B cell (primary cell): ENCODE results near the gene EPN2. TPM values are rescaled to one million over a fixed set of nuclear protein-coding genes. Genes with fewer than 3 reads are reported as not detected.

Source experiments
- ATAC-seq: fragments of 200-7000 bp; cut with Tn5 transposase; one replicate; pipeline ENCODE4 v1.10.0; 2021; ENCODE audit warnings: low read depth, mild to moderate bottlenecking, moderate number of reproducible peaks, moderate library complexity
- CTCF ChIA-PET: fragments of 350-600 bp; sonication (Branson Sonifier 250); formaldehyde crosslinking; loops from one replicate; lab custom pipeline; 2021; ENCODE audit warnings: antibody characterized with exemption, inconsistent platforms; lab: Charles Lee
- POLR2A ChIA-PET: fragments of 350-600 bp; sonication (Branson Sonifier 250); formaldehyde crosslinking; loops from one replicate; lab custom pipeline; 2021; ENCODE audit warnings: antibody characterized with exemption; lab: Charles Lee
- DNase-seq: peaks from one replicate; pipeline ENCODE4 v3.0.0; 2013
- H2AFZ ChIP-seq: 2 replicates; pipeline ENCODE4 v1.6.1; 2012; ENCODE audit warnings: mild to moderate bottlenecking, low read depth, low read length; ENCODE audit not compliant: insufficient read depth, poor library complexity, severe bottlenecking
- H3K27ac ChIP-seq, 2 donors: 1 replicate in 1 of 2; 2 replicates in 1 of 2; pipeline ENCODE4 v1.5.1; 2012 to 2013; ENCODE audit warnings: low read length in 2 of 2, mild to moderate bottlenecking in 2 of 2, moderate library complexity in 1 of 2
- H3K27me3 ChIP-seq, 4 experiments: fragments of 200-600 bp in 1 of 4; sonication (generic) in 1 of 4; replicated peaks in 1 of 4; 1 replicate in 2 of 4; 2 replicates in 2 of 4; pipeline versions ENCODE4 v1.6.1 to v1.7.0; 2013 to 2016; ENCODE audit warnings: low read length in 3 of 4, mild to moderate bottlenecking in 2 of 4, mixed read lengths in 1 of 4, moderate library complexity in 1 of 4; ENCODE audit not compliant: insufficient read depth in 4 of 4, control insufficient read depth in 3 of 4; ENCODE audit errors: control extremely low read depth in 1 of 4
- H3K36me3 ChIP-seq, 2 experiments: replicated peaks in 1 of 2; 1 replicate in 1 of 2; 2 replicates in 1 of 2; pipeline versions ENCODE4 v1.6.1 to v1.7.1; 2013; ENCODE audit warnings: low read length in 1 of 2; ENCODE audit not compliant: insufficient read depth in 2 of 2, control insufficient read depth in 1 of 2; ENCODE audit errors: control extremely low read depth in 1 of 2, extremely low read depth in 1 of 2
- H3K4me1 ChIP-seq, 2 donors: fragments of 200-600 bp in 1 of 2; sonication (generic) in 1 of 2; 1 replicate in 1 of 2; 2 replicates in 1 of 2; pipeline versions ENCODE4 v1.5.1 to v1.6.1; 2013 to 2017; ENCODE audit warnings: low read length in 2 of 2; ENCODE audit not compliant: control insufficient read depth in 2 of 2, insufficient read depth in 2 of 2
- H3K4me2 ChIP-seq: replicated peaks from 2 replicates; pipeline ENCODE3; 2012; ENCODE audit warnings: mild to moderate bottlenecking, low read depth, low read length; ENCODE audit not compliant: poor library complexity, severe bottlenecking
- H3K4me3 ChIP-seq, 5 experiments: fragments of 200-600 bp in 1 of 5; sonication (generic) in 1 of 5; 1 replicate in 3 of 5; 2 replicates in 2 of 5; pipeline versions ENCODE4 v1.5.1 to v1.7.0; 2011 to 2016; ENCODE audit warnings: low read length in 4 of 5, mild to moderate bottlenecking in 4 of 5, low read depth in 2 of 5, control low read depth in 1 of 5, moderate library complexity in 1 of 5; ENCODE audit not compliant: insufficient read depth in 1 of 5; ENCODE audit errors: control extremely low read depth in 1 of 5, extremely low read depth in 1 of 5
- H3K79me2 ChIP-seq: fragments of 200-600 bp; sonication (generic); one replicate; pipeline ENCODE4 v1.6.0; 2016; ENCODE audit warnings: low read length; ENCODE audit not compliant: control insufficient read depth, insufficient read depth
- H3K9ac ChIP-seq: fragments of 200-600 bp; sonication (generic); 2 replicates; pipeline ENCODE4 v1.6.1; 2017; ENCODE audit warnings: mild to moderate bottlenecking, low read length, moderate library complexity
- H3K9me3 ChIP-seq, 3 donors: one replicate each; pipeline versions ENCODE4 v1.6.1 to v1.7.1; 2013; ENCODE audit warnings: low read length in 2 of 3; ENCODE audit not compliant: control insufficient read depth in 2 of 3, insufficient read depth in 1 of 3; ENCODE audit errors: control extremely low read depth in 1 of 3
- H4K20me1 ChIP-seq: 2 replicates; pipeline ENCODE4 v1.6.0; 2012; ENCODE audit warnings: mild to moderate bottlenecking, low read length; ENCODE audit not compliant: insufficient read depth, control insufficient read depth, poor library complexity, severe bottlenecking
- H3K27ac Mint-ChIP-seq: one replicate; pipeline ENCODE4 v1.8.0; 2021; ENCODE audit warnings: mixed read lengths
- H3K27me3 Mint-ChIP-seq: one replicate; pipeline ENCODE4 v1.8.0; 2021; ENCODE audit warnings: mixed read lengths
- H3K4me1 Mint-ChIP-seq: one replicate; pipeline ENCODE4 v1.8.0; 2021; ENCODE audit warnings: mixed read lengths
- H3K4me3 Mint-ChIP-seq: one replicate; pipeline ENCODE4 v1.8.0; 2021; ENCODE audit warnings: mixed read lengths
- H3K9me3 Mint-ChIP-seq: one replicate; pipeline ENCODE4 v1.8.0; 2022; ENCODE audit warnings: mixed read lengths; ENCODE audit not compliant: insufficient read depth
- CTCF ChIP-seq: fragments of 200-600 bp; IDR thresholded peaks from one replicate; pipeline ENCODE4 v1.8.0; 2022; ENCODE audit warnings: antibody characterized with exemption, mild to moderate bottlenecking
- EZH2 ChIP-seq: IDR thresholded peaks from 2 replicates; pipeline ENCODE4 v1.6.1; 2012; ENCODE audit warnings: borderline replicate concordance, low read depth, mild to moderate bottlenecking, moderate library complexity, low read length; ENCODE audit not compliant: insufficient read depth, poor library complexity, severe bottlenecking
- WGBS: methylation state at CpG from one replicate; pipeline ENCODE4 v1.1.5; 2013; ENCODE audit warnings: missing lambda C conversion rate; ENCODE audit not compliant: insufficient coverage; 5-methylcytosine and 5-hydroxymethylcytosine counted together
- intact Hi-C: fragments of 100-400 bp; cut with micrococcal nuclease; formaldehyde crosslinking; loops from one replicate; pipeline ENCODE4 v1.10.0; 2022
- polyA plus RNA-seq: library from polyadenylated mRNA; depleted of rRNA; stranded (reverse); fragments of >200 nt; gene quantifications from 2 replicates; pipeline ENCODE4 v1.2.3, GENCODE V29; 2012
- total RNA-seq, 2 donors: library from RNA; stranded (reverse); fragments of 120-200 nt in 1 of 2; gene quantifications; 1 replicate in 1 of 2; 2 replicates in 1 of 2; pipeline versions ENCODE4 v1.2.3 to v1.2.4, GENCODE V29; 2013 to 2022

The EPN2 gene
- total and polyA plus RNA-seq, 2 donors (not counting 1 experiment from before 2014, with no cell fraction given) = 15.7 to 35.6 TPM

- ChIA-PET POLR2A (no interaction called here), CTCF (interaction anchor here (0.6 kb wide), 1 partner anchor 843 kb away, joined by 3 read pairs; no protein-coding TSS in a partner anchor)
- H3K9me3 ChIP-seq = peaks cover 0 to 3% (median 0%) of the 10 kb centered on the region in 3 donors
- H2AFZ ChIP-seq = no peak overlapping the region
- no peak overlapping the region for H3K4me2 ChIP-seq
- no peak overlapping the region for H3K27ac ChIP-seq
- H4K20me1 ChIP-seq = peaks cover 10% of the 10 kb centered on the region
- Mint-ChIP-seq H3K4me1 (peaks cover 37% of the 10 kb centered on the region), H3K27ac (no peak overlapping the region), H3K9me3 (no peaks in the 10 kb centered on the region), H3K27me3 (no peaks in the 10 kb centered on the region), H3K4me3 (no peak overlapping the region)
- H3K4me3 ChIP-seq = no peak overlapping the region
- intact Hi-C loops = no loop called here
- no peak overlapping the region for H3K9ac ChIP-seq
- no peaks in the 10 kb centered on the region for H3K36me3 ChIP-seq
- peaks cover 8% of the 10 kb centered on the region for H3K79me2 ChIP-seq
- DNase-seq = no peak
- H3K27me3 ChIP-seq = no peaks in the 10 kb centered on the region
- H3K4me1 ChIP-seq = peaks cover 4 to 11% of the 10 kb centered on the region in 2 donors
- WGBS = no CpG with 5 or more reads among the region's 1 CpG
- TF ChIP-seq EZH2 = no peak
- TF ChIP-seq CTCF = no peak
- no peak for ATAC-seq
These were observed 6.7 kb downstream of the EPN2 start for GRCh38 chr17:19243838-19244237.

- ChIA-PET POLR2A (no interaction called here), CTCF (no interaction called here)
- WGBS = 100% methylated on average over 2 of the region's 8 CpGs
- Mint-ChIP-seq H3K4me3 (no peak overlapping the region), H3K27ac (no peak overlapping the region), H3K27me3 (no peaks in the 10 kb centered on the region), H3K9me3 (no peaks in the 10 kb centered on the region), H3K4me1 (peaks cover 40% of the 10 kb centered on the region)
- intact Hi-C loops = no loop called here
- Histone ChIP-seq H4K20me1 (peaks cover 16% of the 10 kb centered on the region), H3K36me3 (no peaks in the 10 kb centered on the region), H3K9ac (no peak overlapping the region), H3K27me3 (no peaks in the 10 kb centered on the region), H3K4me2 (no peak overlapping the region), H3K4me3 (no peak overlapping the region), H2AFZ (no peak overlapping the region), H3K9me3 (peaks cover 0 to 3% (median 0%) of the 10 kb centered on the region in 3 donors), H3K4me1 (peaks cover 5 to 13% of the 10 kb centered on the region in 2 donors), H3K27ac (no peak overlapping the region), H3K79me2 (peaks cover 8% of the 10 kb centered on the region)
- no peak for TF ChIP-seq EZH2
- no peak for TF ChIP-seq CTCF
- no peak for ATAC-seq
- no peak for DNase-seq
These were observed 7.2 kb downstream of the EPN2 start for GRCh38 chr17:19244357-19244756.
